Epithelial cell of esophagus (primary cell): ENCODE results near the gene GNG7.
A peak's percentile ranks its signal among the peaks of the same experiment; 100 is the strongest.
"Not testable (repeated sequence)": the region's sequence is repeated elsewhere in the genome, so short reads cannot be mapped to it uniquely, and the experiment has no call there.

Experiments
- DNase-seq: peaks from one replicate; pipeline ENCODE4 v3.0.0; 2010; ENCODE audit warnings: low read depth
- H3K4me3 ChIP-seq: 2 replicates; pipeline ENCODE4 v1.5.1; 2011; ENCODE audit warnings: mild to moderate bottlenecking, low read length, control low read depth
- TF ChIP-seq, protein P1 (sequence below): IDR thresholded peaks from 2 replicates; pipeline ENCODE4 v1.5.1; 2011; ENCODE audit warnings: low read depth, mild to moderate bottlenecking, low read length, control low read depth, inconsistent platforms; ENCODE audit not compliant: insufficient read depth; ENCODE audit errors: missing control alignments

The GNG7 gene

DNA sequence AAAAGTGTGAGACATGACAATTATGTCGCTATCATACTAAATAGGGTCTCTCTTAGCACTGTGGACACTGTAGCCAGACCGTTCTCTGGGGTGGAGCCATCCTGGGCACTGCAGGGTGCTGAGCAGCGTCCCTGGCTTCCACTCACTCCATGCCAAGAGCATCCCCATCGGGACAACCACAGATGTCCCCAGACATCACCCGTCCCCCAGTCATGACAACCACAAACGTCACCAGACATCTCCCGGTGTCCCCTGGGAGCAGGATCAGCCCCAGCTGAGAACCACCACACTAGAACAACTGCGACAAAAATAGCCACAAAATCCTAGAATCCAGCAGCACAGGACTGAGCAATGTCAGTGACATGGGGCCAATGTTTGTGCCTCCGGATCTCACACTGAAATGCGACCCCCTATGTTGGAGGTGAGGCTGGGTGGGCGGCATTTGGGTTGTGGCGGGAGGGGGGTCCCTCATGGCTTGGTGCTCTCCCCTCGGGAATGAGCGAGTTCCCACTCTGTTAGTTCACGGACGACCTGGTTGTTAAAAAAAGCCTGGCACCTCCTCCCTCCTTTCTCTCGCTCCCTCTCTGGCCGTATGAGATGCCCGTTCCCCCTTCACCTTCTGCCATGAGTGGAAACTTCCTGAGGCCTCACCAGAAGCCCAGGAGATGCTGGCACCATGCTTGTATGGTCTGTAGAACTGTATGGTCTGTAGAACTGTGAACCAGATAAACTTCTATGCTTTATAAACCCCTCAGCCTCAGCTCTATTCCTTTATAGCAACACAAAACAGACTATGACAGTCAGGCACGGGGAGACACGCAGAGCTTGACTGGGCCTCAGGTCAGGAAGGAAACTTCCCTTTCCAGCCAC, 132.7 kb downstream of the GNG7 start:
- no peak overlapping the region for H3K4me3 ChIP-seq
- no peak for DNase-seq
- TF ChIP-seq, protein P1, sequence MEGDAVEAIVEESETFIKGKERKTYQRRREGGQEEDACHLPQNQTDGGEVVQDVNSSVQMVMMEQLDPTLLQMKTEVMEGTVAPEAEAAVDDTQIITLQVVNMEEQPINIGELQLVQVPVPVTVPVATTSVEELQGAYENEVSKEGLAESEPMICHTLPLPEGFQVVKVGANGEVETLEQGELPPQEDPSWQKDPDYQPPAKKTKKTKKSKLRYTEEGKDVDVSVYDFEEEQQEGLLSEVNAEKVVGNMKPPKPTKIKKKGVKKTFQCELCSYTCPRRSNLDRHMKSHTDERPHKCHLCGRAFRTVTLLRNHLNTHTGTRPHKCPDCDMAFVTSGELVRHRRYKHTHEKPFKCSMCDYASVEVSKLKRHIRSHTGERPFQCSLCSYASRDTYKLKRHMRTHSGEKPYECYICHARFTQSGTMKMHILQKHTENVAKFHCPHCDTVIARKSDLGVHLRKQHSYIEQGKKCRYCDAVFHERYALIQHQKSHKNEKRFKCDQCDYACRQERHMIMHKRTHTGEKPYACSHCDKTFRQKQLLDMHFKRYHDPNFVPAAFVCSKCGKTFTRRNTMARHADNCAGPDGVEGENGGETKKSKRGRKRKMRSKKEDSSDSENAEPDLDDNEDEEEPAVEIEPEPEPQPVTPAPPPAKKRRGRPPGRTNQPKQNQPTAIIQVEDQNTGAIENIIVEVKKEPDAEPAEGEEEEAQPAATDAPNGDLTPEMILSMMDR, result no peak

DNA sequence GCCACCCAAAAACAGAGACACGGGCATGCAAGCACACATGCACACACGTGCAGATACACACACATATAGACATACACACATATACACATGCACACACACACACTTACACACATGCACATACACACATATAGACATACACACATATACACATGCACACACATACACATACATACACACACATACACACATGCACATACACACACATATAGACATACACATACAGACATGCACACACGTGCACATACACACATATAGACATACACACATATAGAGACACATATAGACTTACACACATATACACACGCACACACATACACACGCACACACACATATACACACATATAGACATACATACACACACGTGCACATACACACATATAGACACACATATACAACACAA, 134.5 kb downstream of the GNG7 start:
- TF ChIP-seq, protein P1, result no peak
- no peak overlapping the region for H3K4me3 ChIP-seq
- no peak for DNase-seq

DNA sequence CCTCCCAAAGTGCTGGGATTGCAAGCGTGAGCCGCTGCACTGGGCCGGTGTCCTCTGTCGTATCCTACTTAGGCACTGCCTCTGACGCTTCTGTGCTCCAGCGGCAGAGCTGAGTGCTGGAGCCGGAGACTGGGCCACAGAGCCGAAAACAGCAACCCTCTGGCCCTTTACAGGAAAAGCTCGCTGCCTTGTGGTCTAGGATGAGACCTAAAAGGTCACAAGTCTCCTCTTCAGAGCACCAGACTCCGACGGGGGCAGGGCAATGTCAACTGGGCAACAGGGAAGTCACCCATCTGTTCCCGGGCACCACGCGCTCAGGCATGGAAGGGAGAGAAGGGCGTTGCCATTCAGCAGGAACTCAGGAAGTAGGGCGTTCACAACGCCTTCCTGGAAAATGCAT, 134.9 kb downstream of the GNG7 start:
- DNase-seq, result no peak
- TF ChIP-seq, protein P1, result no peak
- no peak overlapping the region for H3K4me3 ChIP-seq

DNA sequence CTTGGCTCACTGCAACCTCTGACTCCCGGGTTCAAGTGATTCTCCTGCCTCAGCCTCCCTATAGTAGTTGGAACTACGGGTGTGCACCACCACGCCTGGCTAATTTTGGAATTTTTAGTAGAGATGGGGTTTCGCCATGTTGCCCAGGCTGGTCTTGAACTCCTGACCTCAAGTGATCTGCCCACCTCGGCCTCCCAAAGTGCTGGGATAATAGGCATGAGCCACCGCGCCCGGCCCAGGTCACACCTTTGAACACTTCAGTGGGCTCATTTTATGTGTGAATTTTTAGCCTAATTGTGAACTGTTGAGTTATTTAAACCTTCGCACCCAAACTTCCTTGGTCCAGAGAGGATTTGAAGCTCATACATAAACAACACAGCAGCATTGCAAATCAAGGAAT, 138.9 kb downstream of the GNG7 start:
- H3K4me3 ChIP-seq, DNase-seq: not testable (repeated sequence)

DNA sequence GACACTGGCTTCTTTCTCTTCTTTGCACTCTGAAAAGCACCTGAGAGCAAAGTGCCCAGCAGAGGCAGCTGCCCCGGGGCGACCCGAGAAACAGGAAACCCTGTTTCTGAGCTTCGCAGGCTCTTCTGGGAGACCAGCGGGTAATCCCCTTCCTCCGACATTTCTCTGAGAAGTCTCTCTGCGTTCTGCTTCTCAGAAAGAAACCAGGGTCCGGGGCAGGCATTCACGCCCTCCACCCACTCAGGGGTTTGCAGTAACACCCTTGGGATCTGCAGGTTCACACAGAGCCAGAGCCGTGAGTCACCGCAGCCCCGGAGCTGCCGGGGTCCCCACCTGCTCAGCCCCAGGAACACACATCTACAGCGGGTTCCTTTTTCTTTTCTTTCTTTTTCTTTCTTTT, 140.6 kb downstream of the GNG7 start:
- DNase-seq, result peak; percentile 23
- TF ChIP-seq, protein P1, result no peak
- H3K4me3 ChIP-seq, result no peak overlapping the region

DNA sequence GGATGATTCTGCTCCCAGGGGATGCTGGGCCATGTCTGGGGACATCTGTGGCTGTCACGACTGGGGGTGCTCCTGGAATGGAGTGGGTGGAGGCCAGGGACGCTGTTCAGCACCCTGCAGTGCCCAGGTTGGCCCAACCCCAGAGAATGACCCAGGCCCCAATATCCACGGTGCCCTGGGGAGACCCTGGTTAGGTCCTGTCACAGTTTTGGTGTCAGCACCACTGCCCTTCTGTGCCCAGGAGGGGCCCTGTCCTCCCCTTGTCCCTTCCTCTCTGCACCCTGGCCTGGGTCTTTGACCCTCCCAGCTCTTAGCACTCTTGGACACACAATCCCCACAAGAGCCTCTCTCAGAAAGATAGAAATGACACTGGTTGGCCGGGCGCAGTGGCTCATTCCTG, 141.3 kb downstream of the GNG7 start:
- TF ChIP-seq, protein P1, result no peak
- no peak overlapping the region for H3K4me3 ChIP-seq
- no peak for DNase-seq

DNA sequence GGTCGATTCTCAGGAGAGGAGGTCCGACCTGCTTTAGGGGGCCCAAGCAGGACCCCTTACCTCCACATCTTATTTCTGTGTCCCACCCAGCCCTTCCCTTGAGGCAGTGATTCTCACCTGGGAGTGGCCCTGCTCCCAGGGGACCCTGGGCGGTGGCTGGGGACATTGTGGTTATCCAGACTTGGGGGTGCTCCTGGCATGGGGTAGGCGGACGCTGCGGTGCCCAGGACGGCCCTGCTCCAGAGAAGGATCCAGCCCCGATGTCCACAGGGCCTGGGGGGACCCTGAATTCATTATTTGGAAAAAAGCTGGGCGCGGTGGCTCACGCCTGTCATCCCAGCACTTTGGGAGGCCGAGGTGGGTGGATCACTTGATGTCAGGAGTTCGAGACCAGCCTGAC, 142.1 kb downstream of the GNG7 start:
- H3K4me3 ChIP-seq, result no peak overlapping the region
- DNase-seq, result no peak
- TF ChIP-seq, protein P1, result no peak
